ENCODE data around the gene ERLIN1. TPM values are rescaled to one million over a fixed set of nuclear protein-coding genes. Genes with fewer than 3 reads are reported as not detected.

The ERLIN1 gene
- polyA plus RNA-seq, 1 donor (not counting 4 experiments of a cell fraction or from before 2014, with no cell fraction given), result 45.6 TPM

- no peak overlapping the region for H3K4me3 ChIP-seq (ENCODE audit: control insufficient read depth in 2 of 3, extremely low read depth in 1 of 3, insufficient read depth in 2 of 3, low read depth in 1 of 3, low read length in 3 of 3)
- H3K36me3 ChIP-seq (ENCODE audit: control insufficient read depth in 2 of 2, extremely low read depth in 1 of 2, insufficient read depth in 2 of 2, low read length in 2 of 2), result peaks cover 2 to 6% of the 10 kb centered on the region in 2 experiments
- FAIRE-seq, result no peak
Measured at GRCh38 chr10:100167553-100168312, 18.1 kb downstream of the ERLIN1 start.

GRCh38 chr10:100163704-100164621 is 21.9 kb downstream of the ERLIN1 start:
- no peaks in the 10 kb centered on the region for H3K9me3 ChIP-seq (ENCODE audit: control insufficient read depth, low read depth, low read length)
- H3K9ac ChIP-seq (ENCODE audit: control insufficient read depth, extremely low read depth, insufficient read depth, low read length), result no peak overlapping the region
- peaks cover 0 to 13% of the 10 kb centered on the region in 2 experiments for H3K36me3 ChIP-seq (ENCODE audit: control insufficient read depth in 2 of 2, extremely low read depth in 1 of 2, insufficient read depth in 2 of 2, low read length in 2 of 2)
- dilution Hi-C loops (cut with MboI; ENCODE audit: extremely low pct_ligation_motif_present, low sequenced_read_pairs), result no loop called here
- H3K79me2 ChIP-seq (ENCODE audit: control insufficient read depth, insufficient read depth, low read length), result no peaks in the 10 kb centered on the region
- FAIRE-seq, result peak; percentile 49
- no peaks in the 10 kb centered on the region for H3K9me1 ChIP-seq (ENCODE audit: control insufficient read depth, extremely low read depth, insufficient read depth, low read length)
- H2AFZ ChIP-seq (ENCODE audit: control insufficient read depth, low read length), result no peak overlapping the region
- no peak overlapping the region for H3K4me2 ChIP-seq (ENCODE audit: control insufficient read depth, extremely low read depth, insufficient read depth, low read depth, low read length)
- no peak overlapping the region for H3K4me3 ChIP-seq (ENCODE audit: control insufficient read depth in 2 of 3, extremely low read depth in 1 of 3, insufficient read depth in 2 of 3, low read depth in 1 of 3, low read length in 3 of 3)
- H4K20me1 ChIP-seq (ENCODE audit: control insufficient read depth, extremely low read depth, insufficient read depth, low read length), result no peaks in the 10 kb centered on the region
- DNase-seq (ENCODE audit: low read depth, low spot score), result no peak
- no peaks in the 10 kb centered on the region for H3K27me3 ChIP-seq (ENCODE audit: control insufficient read depth, extremely low read depth, insufficient read depth, low read length)
- H3K4me1 ChIP-seq (ENCODE audit: control insufficient read depth, extremely low read depth, insufficient read depth, low read length), result no peaks in the 10 kb centered on the region
- TF ChIP-seq CTCF (optimal IDR thresholded peaks at IDR 0.05 in 1 of 3, IDR thresholded peaks at IDR 0.05 in 1 of 3, conservative IDR thresholded peaks at IDR 0.05 in 1 of 3; ENCODE audit: extremely low read depth in 1 of 3, insufficient read depth in 2 of 3, low read length in 3 of 3) (no peak), EZH2 (IDR thresholded peaks at IDR 0.05; ENCODE audit: low read length) (no peak)
- H3K27ac ChIP-seq (ENCODE audit: control insufficient read depth, insufficient read depth, low read length), result no peak overlapping the region

More at GRCh38 chr10:100167553-100168312, 18.1 kb downstream of the ERLIN1 start:
- no peaks in the 10 kb centered on the region for H3K9me1 ChIP-seq (ENCODE audit: control insufficient read depth, extremely low read depth, insufficient read depth, low read length)
- H3K27ac ChIP-seq (ENCODE audit: control insufficient read depth, insufficient read depth, low read length), result no peak overlapping the region
- no peak overlapping the region for H3K4me2 ChIP-seq (ENCODE audit: control insufficient read depth, extremely low read depth, insufficient read depth, low read depth, low read length)
- H2AFZ ChIP-seq (ENCODE audit: control insufficient read depth, low read length), result no peak overlapping the region
- no peak for DNase-seq (ENCODE audit: low read depth, low spot score)
- no peak for TF ChIP-seq CTCF (optimal IDR thresholded peaks at IDR 0.05 in 1 of 3, IDR thresholded peaks at IDR 0.05 in 1 of 3, conservative IDR thresholded peaks at IDR 0.05 in 1 of 3; ENCODE audit: extremely low read depth in 1 of 3, insufficient read depth in 2 of 3, low read length in 3 of 3)
- TF ChIP-seq EZH2 (IDR thresholded peaks at IDR 0.05; ENCODE audit: low read length), result no peak
- no peak overlapping the region for H3K9ac ChIP-seq (ENCODE audit: control insufficient read depth, extremely low read depth, insufficient read depth, low read length)
- no peaks in the 10 kb centered on the region for H3K9me3 ChIP-seq (ENCODE audit: control insufficient read depth, low read depth, low read length)
- no peaks in the 10 kb centered on the region for H4K20me1 ChIP-seq (ENCODE audit: control insufficient read depth, extremely low read depth, insufficient read depth, low read length)
- no peaks in the 10 kb centered on the region for H3K27me3 ChIP-seq (ENCODE audit: control insufficient read depth, extremely low read depth, insufficient read depth, low read length)
- H3K4me1 ChIP-seq (ENCODE audit: control insufficient read depth, extremely low read depth, insufficient read depth, low read length), result no peaks in the 10 kb centered on the region
- H3K79me2 ChIP-seq (ENCODE audit: control insufficient read depth, insufficient read depth, low read length), result no peaks in the 10 kb centered on the region
- dilution Hi-C loops (cut with MboI; ENCODE audit: extremely low pct_ligation_motif_present, low sequenced_read_pairs), result no loop called here

Measured in keratinocyte (primary cell).